ENCODE results near the gene UBE2R2.
"Not testable (repeated sequence)": the region's sequence is repeated elsewhere in the genome, so short reads cannot be mapped to it uniquely, and the experiment has no call there.

The UBE2R2 gene

GRCh38 chr9:33817327-33818166, 587 bp downstream of the UBE2R2 start:
- Histone ChIP-seq H3K4me3 (ENCODE audit: insufficient read length, low read depth) (peak overlapping the region; percentile 93), H3K9ac (ENCODE audit: insufficient read length, low read depth) (peak overlapping the region; percentile 100), H3K9me3 (ENCODE audit: insufficient read depth, low read length) (no peaks in the 10 kb centered on the region), H3K36me3 (ENCODE audit: insufficient read depth, insufficient read length, low read length) (no peaks in the 10 kb centered on the region), H3K27me3 (ENCODE audit: insufficient read depth, insufficient read length) (no peaks in the 10 kb centered on the region), H3K4me1 (ENCODE audit: insufficient read depth, insufficient read length) (no peaks in the 10 kb centered on the region)
- peak; percentile 58 for DNase-seq (ENCODE audit: low read depth, low spot score)
- TF ChIP-seq SUZ12 (IDR thresholded peaks at IDR 0.05; ENCODE audit: extremely low read depth, insufficient read depth, insufficient read length) = no peak
- no peak for TF ChIP-seq ZNF274 (IDR thresholded peaks at IDR 0.05; ENCODE audit: low read depth, low read length)
- TF ChIP-seq YY1 (IDR thresholded peaks at IDR 0.05; ENCODE audit: insufficient read depth, insufficient read length) = peak; percentile 24

GRCh38 chr9:33818167-33818846, 1.3 kb downstream of the UBE2R2 start:
- Histone ChIP-seq H3K36me3 (ENCODE audit: insufficient read depth, insufficient read length, low read length) (no peaks in the 10 kb centered on the region), H3K4me1 (ENCODE audit: insufficient read depth, insufficient read length) (no peaks in the 10 kb centered on the region), H3K27me3 (ENCODE audit: insufficient read depth, insufficient read length) (no peaks in the 10 kb centered on the region), H3K9ac (ENCODE audit: insufficient read length, low read depth) (peak overlapping the region; percentile 100), H3K9me3 (ENCODE audit: insufficient read depth, low read length) (no peaks in the 10 kb centered on the region), H3K4me3 (ENCODE audit: insufficient read length, low read depth) (peak overlapping the region; percentile 93)
- no peak for DNase-seq (ENCODE audit: low read depth, low spot score)
- TF ChIP-seq SUZ12 (IDR thresholded peaks at IDR 0.05; ENCODE audit: extremely low read depth, insufficient read depth, insufficient read length) (no peak), ZNF274 (IDR thresholded peaks at IDR 0.05; ENCODE audit: low read depth, low read length) (no peak), YY1 (IDR thresholded peaks at IDR 0.05; ENCODE audit: insufficient read depth, insufficient read length) (no peak)

- peak overlapping the region; percentile 93 for H3K4me3 ChIP-seq (ENCODE audit: insufficient read length, low read depth)
- H3K27me3 ChIP-seq (ENCODE audit: insufficient read depth, insufficient read length) = no peaks in the 10 kb centered on the region
- TF ChIP-seq ZNF274 (IDR thresholded peaks at IDR 0.05; ENCODE audit: low read depth, low read length) = no peak
- TF ChIP-seq YY1 (IDR thresholded peaks at IDR 0.05; ENCODE audit: insufficient read depth, insufficient read length) = no peak
- no peak for TF ChIP-seq SUZ12 (IDR thresholded peaks at IDR 0.05; ENCODE audit: extremely low read depth, insufficient read depth, insufficient read length)
- peak overlapping the region; percentile 100 for H3K9ac ChIP-seq (ENCODE audit: insufficient read length, low read depth)
- no peaks in the 10 kb centered on the region for H3K9me3 ChIP-seq (ENCODE audit: insufficient read depth, low read length)
- no peaks in the 10 kb centered on the region for H3K4me1 ChIP-seq (ENCODE audit: insufficient read depth, insufficient read length)
- no peak for DNase-seq (ENCODE audit: low read depth, low spot score)
- H3K36me3 ChIP-seq (ENCODE audit: insufficient read depth, insufficient read length, low read length) = no peaks in the 10 kb centered on the region
Measured at GRCh38 chr9:33818847-33819500, 2.0 kb downstream of the UBE2R2 start.

- DNase-seq (ENCODE audit: low read depth, low spot score) = no peak
- no peaks in the 10 kb centered on the region for H3K9me3 ChIP-seq (ENCODE audit: insufficient read depth, low read length)
- H3K4me3 ChIP-seq (ENCODE audit: insufficient read length, low read depth) = no peak overlapping the region
- no peak for TF ChIP-seq SUZ12 (IDR thresholded peaks at IDR 0.05; ENCODE audit: extremely low read depth, insufficient read depth, insufficient read length)
- TF ChIP-seq ZNF274 (IDR thresholded peaks at IDR 0.05; ENCODE audit: low read depth, low read length) = no peak
- TF ChIP-seq YY1 (IDR thresholded peaks at IDR 0.05; ENCODE audit: insufficient read depth, insufficient read length) = no peak
- H3K4me1 ChIP-seq (ENCODE audit: insufficient read depth, insufficient read length) = no peaks in the 10 kb centered on the region
- no peaks in the 10 kb centered on the region for H3K27me3 ChIP-seq (ENCODE audit: insufficient read depth, insufficient read length)
- H3K36me3 ChIP-seq (ENCODE audit: insufficient read depth, insufficient read length, low read length) = no peaks in the 10 kb centered on the region
- H3K9ac ChIP-seq (ENCODE audit: insufficient read length, low read depth) = no peak overlapping the region
Measured at GRCh38 chr9:33820231-33820745, 3.3 kb downstream of the UBE2R2 start.

GRCh38 chr9:33823801-33824200, 6.8 kb downstream of the UBE2R2 start:
- peaks cover 2% of the 10 kb centered on the region for H3K4me1 ChIP-seq (ENCODE audit: insufficient read depth, insufficient read length)
- H3K9me3 ChIP-seq (ENCODE audit: insufficient read depth, low read length) = no peaks in the 10 kb centered on the region
- no peak overlapping the region for H3K9ac ChIP-seq (ENCODE audit: insufficient read length, low read depth)
- H3K4me3 ChIP-seq (ENCODE audit: insufficient read length, low read depth) = no peak overlapping the region
- DNase-seq (ENCODE audit: low read depth, low spot score) = no peak
- no peak for TF ChIP-seq SUZ12 (IDR thresholded peaks at IDR 0.05; ENCODE audit: extremely low read depth, insufficient read depth, insufficient read length)
- TF ChIP-seq ZNF274 (IDR thresholded peaks at IDR 0.05; ENCODE audit: low read depth, low read length) = no peak
- TF ChIP-seq YY1 (IDR thresholded peaks at IDR 0.05; ENCODE audit: insufficient read depth, insufficient read length) = no peak
- H3K36me3 ChIP-seq (ENCODE audit: insufficient read depth, insufficient read length, low read length) = peaks cover 5% of the 10 kb centered on the region
- H3K27me3 ChIP-seq (ENCODE audit: insufficient read depth, insufficient read length) = no peaks in the 10 kb centered on the region

GRCh38 chr9:33827285-33827684, 10.3 kb downstream of the UBE2R2 start:
- H3K4me3 ChIP-seq (ENCODE audit: insufficient read length, low read depth); DNase-seq (ENCODE audit: low read depth, low spot score); H3K9me3 ChIP-seq (ENCODE audit: insufficient read depth, low read length): not testable (repeated sequence)

GRCh38 chr9:33829641-33830230, 12.8 kb downstream of the UBE2R2 start:
- H3K36me3 ChIP-seq (ENCODE audit: insufficient read depth, insufficient read length, low read length); H3K9me3 ChIP-seq (ENCODE audit: insufficient read depth, low read length); H3K9ac ChIP-seq (ENCODE audit: insufficient read length, low read depth); DNase-seq (ENCODE audit: low read depth, low spot score); H3K27me3 ChIP-seq (ENCODE audit: insufficient read depth, insufficient read length); H3K4me1 ChIP-seq (ENCODE audit: insufficient read depth, insufficient read length); H3K4me3 ChIP-seq (ENCODE audit: insufficient read length, low read depth): not testable (repeated sequence)

More at GRCh38 chr9:33827285-33827684, 10.3 kb downstream of the UBE2R2 start:
- not testable (repeated sequence) for H3K9ac ChIP-seq (ENCODE audit: insufficient read length, low read depth); H3K27me3 ChIP-seq (ENCODE audit: insufficient read depth, insufficient read length); H3K36me3 ChIP-seq (ENCODE audit: insufficient read depth, insufficient read length, low read length); H3K4me1 ChIP-seq (ENCODE audit: insufficient read depth, insufficient read length)
